C4-2B (cell line): ENCODE data around the gene NR4A3.

Experiments used
- ZFX ChIP-seq: fragments of 450-650 bp; IDR thresholded peaks from 2 replicates; pipeline ENCODE4 v1.6.1; 2017
- TF ChIP-seq, protein P1 (sequence below): fragments of 450-650 bp; conservative IDR thresholded peaks from 2 replicates; pipeline ENCODE4 v1.5.1; 2017; ENCODE audit warnings: mild to moderate bottlenecking

DNA sequence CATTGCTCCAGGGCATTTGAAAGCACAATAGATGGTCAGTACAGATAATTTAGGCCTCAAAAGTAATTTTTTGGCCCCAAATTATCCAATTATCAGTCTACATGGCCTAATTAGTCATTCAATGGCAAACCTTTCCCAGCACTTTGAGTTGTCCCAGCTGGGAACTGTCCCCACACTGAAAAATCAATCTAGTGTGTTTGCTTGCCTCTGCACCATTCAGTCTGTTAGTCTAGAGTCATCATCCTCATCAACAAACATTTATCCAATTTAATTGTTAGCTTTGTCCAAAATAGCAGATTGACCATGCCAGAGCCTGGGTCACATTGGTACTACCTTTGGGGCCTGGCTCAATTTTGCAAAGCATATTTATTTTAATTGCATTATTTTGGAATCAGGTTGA lies 13.9 kb downstream of the NR4A3 start:
- TF ChIP-seq, protein P1, sequence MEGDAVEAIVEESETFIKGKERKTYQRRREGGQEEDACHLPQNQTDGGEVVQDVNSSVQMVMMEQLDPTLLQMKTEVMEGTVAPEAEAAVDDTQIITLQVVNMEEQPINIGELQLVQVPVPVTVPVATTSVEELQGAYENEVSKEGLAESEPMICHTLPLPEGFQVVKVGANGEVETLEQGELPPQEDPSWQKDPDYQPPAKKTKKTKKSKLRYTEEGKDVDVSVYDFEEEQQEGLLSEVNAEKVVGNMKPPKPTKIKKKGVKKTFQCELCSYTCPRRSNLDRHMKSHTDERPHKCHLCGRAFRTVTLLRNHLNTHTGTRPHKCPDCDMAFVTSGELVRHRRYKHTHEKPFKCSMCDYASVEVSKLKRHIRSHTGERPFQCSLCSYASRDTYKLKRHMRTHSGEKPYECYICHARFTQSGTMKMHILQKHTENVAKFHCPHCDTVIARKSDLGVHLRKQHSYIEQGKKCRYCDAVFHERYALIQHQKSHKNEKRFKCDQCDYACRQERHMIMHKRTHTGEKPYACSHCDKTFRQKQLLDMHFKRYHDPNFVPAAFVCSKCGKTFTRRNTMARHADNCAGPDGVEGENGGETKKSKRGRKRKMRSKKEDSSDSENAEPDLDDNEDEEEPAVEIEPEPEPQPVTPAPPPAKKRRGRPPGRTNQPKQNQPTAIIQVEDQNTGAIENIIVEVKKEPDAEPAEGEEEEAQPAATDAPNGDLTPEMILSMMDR, result no peak
- no peak for TF ChIP-seq ZFX
